Panc1 (cell line): Measurements from ENCODE around the gene SRGAP3. TPM values are rescaled to one million over a fixed set of nuclear protein-coding genes. Genes with fewer than 3 reads are reported as not detected.

Experiments used
- ATAC-seq: fragments of 200-7000 bp; cut with Tn5 transposase; 2 replicates; pipeline ENCODE4 v1.9.1; 2020; ENCODE audit warnings: mild to moderate bottlenecking, moderate library complexity
- BruUV-seq: library from RNA; stranded (reverse); fragments of 400-500 nt; replicated peaks from 2 replicates; lab custom pipeline; 2021; lab: Mats Ljungman, UMichigan
- CTCF ChIA-PET: fragments of 300-600 bp; sonication (Branson Sonifier 250); formaldehyde crosslinking; loops from one replicate; lab custom pipeline; 2022; ENCODE audit warnings: antibody characterized with exemption; lab: Charles Lee
- POLR2A ChIA-PET: fragments of 300-600 bp; sonication (Branson Sonifier 250); formaldehyde crosslinking; loops from one replicate; lab custom pipeline; 2022; ENCODE audit warnings: antibody characterized with exemption; lab: Charles Lee
- DNase-seq: peaks from one replicate; pipeline ENCODE4 v3.0.0-alpha.2; 2010; ENCODE audit warnings: low read depth, low spot score
- H3K27ac ChIP-seq: 2 replicates; pipeline ENCODE4 v1.5.1; 2011; ENCODE audit warnings: mild to moderate bottlenecking, low read length, inconsistent platforms
- H3K27me3 ChIP-seq: fragments of 200-500 bp; sonication (Bioruptor generic); 2 replicates; pipeline ENCODE4 v1.6.0; 2014; ENCODE audit warnings: low read length, inconsistent platforms; ENCODE audit not compliant: control insufficient read depth, insufficient read depth
- H3K36me3 ChIP-seq: fragments of 200-500 bp; sonication (Bioruptor generic); 2 replicates; pipeline ENCODE4 v1.5.1; 2014; ENCODE audit warnings: inconsistent platforms, mild to moderate bottlenecking, low read length, moderate library complexity; ENCODE audit not compliant: control insufficient read depth, insufficient read depth
- H3K4me1 ChIP-seq: 2 replicates; pipeline ENCODE4 v1.5.1; 2011; ENCODE audit warnings: inconsistent platforms, mild to moderate bottlenecking, low read length, moderate library complexity; ENCODE audit not compliant: control insufficient read depth, insufficient read depth
- H3K4me3 ChIP-seq, 2 experiments: 2 replicates each; pipeline ENCODE4 v1.5.1; 2011 to 2012; ENCODE audit warnings: low read depth in 2 of 2, low read length in 2 of 2, mild to moderate bottlenecking in 2 of 2, inconsistent platforms in 1 of 2, moderate library complexity in 1 of 2
- H3K9me3 ChIP-seq: fragments of 200-500 bp; sonication (Bioruptor generic); 2 replicates; pipeline ENCODE4 v1.5.1; 2014; ENCODE audit warnings: low read depth, mild to moderate bottlenecking, inconsistent platforms, low read length, moderate library complexity; ENCODE audit not compliant: control insufficient read depth, insufficient read depth
- CTCF ChIP-seq: fragments of 450-650 bp; IDR thresholded peaks from 2 replicates; pipeline ENCODE4 v1.5.1; 2017; ENCODE audit warnings: mild to moderate bottlenecking
- POLR2AphosphoS5 ChIP-seq: IDR thresholded peaks from 2 replicates; pipeline ENCODE4 v1.6.1; 2012; ENCODE audit warnings: mild to moderate bottlenecking, low read depth, low read length, moderate library complexity
- REST ChIP-seq, 2 experiments: IDR thresholded peaks; 2 replicates each; pipeline ENCODE4 v1.6.1; 2011 to 2012; ENCODE audit warnings: low read depth in 2 of 2, control low read depth in 1 of 2, low read length in 1 of 2, mild to moderate bottlenecking in 1 of 2, moderate library complexity in 1 of 2; ENCODE audit not compliant: insufficient read depth in 1 of 2
- SIN3A ChIP-seq: IDR thresholded peaks from 2 replicates; pipeline ENCODE4 v1.6.1; 2012; ENCODE audit warnings: low read depth, mild to moderate bottlenecking, low read length, moderate library complexity, borderline replicate concordance; ENCODE audit not compliant: insufficient read depth
- TCF7L2 ChIP-seq: IDR thresholded peaks from 2 replicates; pipeline ENCODE4 v1.6.1; 2011; ENCODE audit warnings: mild to moderate bottlenecking, low read depth, low read length, inconsistent platforms
- in situ Hi-C: cut with HindIII; loops from 2 replicates; pipeline ENCODE4 v1.10.0; 2016; ENCODE audit warnings: low sequenced_read_pairs, low pct_unique_long_range_greater_than_20kb
- intact Hi-C: fragments of 100-400 bp; cut with micrococcal nuclease; formaldehyde crosslinking; loops from one replicate; pipeline ENCODE4 v1.10.0; 2022; ENCODE audit not compliant: unreplicated experiment
- total RNA-seq: library from RNA; stranded (reverse); gene quantifications from one replicate; pipeline ENCODE4 v1.2.1, GENCODE V29; 2021; ENCODE audit not compliant: unreplicated experiment

SRGAP3 gene
- total RNA-seq, 1 experiment from 2014 or later: 0.82 TPM

GRCh38 chr3:8962226-8962861, 287.1 kb downstream of the SRGAP3 start:
- BruUV-seq: no TSS peak
- no peak for ATAC-seq
- H3K9me3 ChIP-seq: no peaks in the 10 kb centered on the region
- H3K27ac ChIP-seq: peak overlapping the region; percentile 90
- intact Hi-C loops (loop anchor here (2.0 kb wide), 1 partner anchor 194 kb away; the partner anchor contains the start of gene OXTR), in situ Hi-C loops (no loop called here)
- peak overlapping the region; percentile 74 to 95 for H3K4me3 ChIP-seq
- CTCF ChIA-PET: no interaction called here
- POLR2A ChIA-PET: no interaction called here
- no peaks in the 10 kb centered on the region for H3K27me3 ChIP-seq
- DNase-seq: no peak
- TF ChIP-seq CTCF (no peak), TCF7L2 (no peak), POLR2AphosphoS5 (no peak), SIN3A (no peak), REST (IDR thresholded peaks at IDR 0.05; ENCODE audit: insufficient read depth in 1 of 2, low read depth in 2 of 2, low read length in 1 of 2) (no peak)
- peaks cover 4% of the 10 kb centered on the region; the same call in 1 of the 2 replicates for H3K36me3 ChIP-seq
- H3K4me1 ChIP-seq: peaks cover 21% of the 10 kb centered on the region

- no TSS peak for BruUV-seq
- peaks cover 14% of the 10 kb centered on the region for H3K4me1 ChIP-seq
- H3K36me3 ChIP-seq: peaks cover 5% of the 10 kb centered on the region; the same call in 1 of the 2 replicates
- DNase-seq (no peak), ATAC-seq (no peak)
- no peak overlapping the region for H3K27ac ChIP-seq
- intact Hi-C loops: no loop called here
- POLR2A ChIA-PET: interaction anchor here (0.5 kb wide), 1 partner anchor 459 kb away, joined by 8 read pairs; no protein-coding TSS in a partner anchor
- TF ChIP-seq TCF7L2 (no peak), POLR2AphosphoS5 (no peak), CTCF (no peak), REST (IDR thresholded peaks at IDR 0.05; ENCODE audit: insufficient read depth in 1 of 2, low read depth in 2 of 2, low read length in 1 of 2) (no peak)
- in situ Hi-C loops: no loop called here
- no peak overlapping the region for H3K4me3 ChIP-seq
- CTCF ChIA-PET: no interaction called here
- no peaks in the 10 kb centered on the region for H3K27me3 ChIP-seq
- H3K9me3 ChIP-seq: no peaks in the 10 kb centered on the region
Observed at GRCh38 chr3:8959668-8960067, 289.8 kb downstream of the SRGAP3 start.
